ENCODE measurements around the gene NRTN.
A peak's percentile ranks its signal among the peaks of the same experiment; 100 is the strongest.

The NRTN gene

DNA sequence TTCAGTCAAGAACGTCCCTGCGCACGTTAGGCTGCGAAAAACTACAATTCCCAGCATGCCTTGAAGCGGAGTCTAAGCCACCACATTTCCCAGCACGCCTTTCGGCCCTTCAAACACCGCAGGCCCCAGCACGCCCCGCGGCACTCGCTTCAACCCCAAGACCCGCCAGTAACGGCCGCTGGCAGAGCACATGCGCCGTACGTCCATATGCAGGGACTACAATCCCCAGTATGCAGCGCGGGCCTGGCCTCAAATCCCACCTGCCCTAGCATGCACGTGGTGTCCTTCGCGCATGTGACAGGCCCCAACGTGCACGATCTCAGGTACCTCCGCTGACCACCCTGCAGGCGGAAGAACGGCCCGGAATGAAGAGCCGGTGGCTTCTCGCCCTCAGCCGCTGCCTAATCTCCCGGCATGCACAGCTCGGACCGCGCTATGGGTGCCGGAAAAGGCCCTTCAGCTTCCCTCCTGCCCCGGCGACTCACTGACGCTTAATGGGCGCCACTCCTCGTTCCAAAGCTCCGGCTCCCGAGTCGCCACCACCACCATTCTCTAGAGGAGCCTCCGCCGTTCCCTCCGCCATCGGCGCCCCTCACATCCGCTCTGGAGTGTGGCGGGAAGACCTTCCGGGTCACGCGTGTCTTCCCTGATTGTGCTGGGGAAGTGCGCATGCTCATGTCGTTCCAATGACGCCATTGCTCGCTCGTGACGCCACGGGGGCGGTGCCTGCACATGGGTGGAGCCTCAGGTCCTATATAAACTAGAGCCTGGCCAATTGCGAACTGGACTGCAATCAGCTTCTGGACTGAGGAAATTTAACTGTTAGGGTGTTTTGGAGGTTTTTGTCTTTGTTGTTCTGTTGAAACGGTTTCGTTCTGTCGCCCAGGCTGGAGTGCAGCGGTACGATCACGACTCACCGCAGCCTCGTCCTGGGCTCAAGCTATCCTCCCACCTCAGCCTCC lies 14.0 kb upstream of the NRTN start, which contains the start of gene DUS3L:
TSS of gene DUS3L (minus strand) at position 605 of the 962 bp plus-strand sequence. CDS start at position 583, 22 bp downstream.
- DNase-seq = peak; percentile 97 to 98 (median 97)

DNA sequence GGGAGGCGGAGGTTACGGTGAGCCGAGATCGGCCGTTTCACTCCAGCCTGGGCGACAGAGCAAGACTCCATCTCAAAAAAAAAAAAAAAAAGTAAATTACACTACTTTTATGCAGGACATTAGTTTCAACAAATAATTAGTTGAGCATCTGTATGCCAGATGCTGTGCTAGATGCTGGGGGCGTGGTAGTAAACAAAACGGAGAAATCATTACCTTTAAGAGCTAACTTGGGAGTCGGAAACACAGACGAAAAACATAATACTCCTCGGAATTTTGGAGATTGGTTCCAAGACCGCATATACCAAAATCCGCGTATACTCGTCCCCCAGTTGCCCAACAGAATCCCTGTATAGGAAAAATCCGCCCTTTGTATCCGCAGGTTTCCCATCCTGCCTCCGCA lies 12.6 kb upstream of the NRTN start:
- DNase-seq = no peak

DNA sequence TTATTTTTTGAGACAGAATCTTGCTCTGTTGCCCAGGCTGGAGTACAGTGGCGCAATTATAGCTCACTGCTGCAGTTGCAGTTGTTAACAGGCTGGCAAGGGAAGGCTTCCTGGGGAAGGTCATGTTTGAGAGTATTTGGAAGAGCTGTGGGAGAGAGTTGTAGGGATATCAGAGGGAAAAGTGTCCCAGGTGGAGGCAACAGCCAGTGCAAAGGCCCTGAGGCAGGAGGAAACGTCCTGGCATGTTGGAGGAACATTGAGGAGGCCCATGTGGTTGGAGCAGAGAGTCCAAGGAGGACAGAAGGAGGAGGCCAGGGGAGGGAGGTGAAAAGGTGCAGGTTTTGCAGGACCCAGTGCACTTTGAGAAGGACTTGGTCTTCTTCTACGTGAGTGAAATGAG lies 11.7 kb upstream of the NRTN start:
- no peak for DNase-seq

DNA sequence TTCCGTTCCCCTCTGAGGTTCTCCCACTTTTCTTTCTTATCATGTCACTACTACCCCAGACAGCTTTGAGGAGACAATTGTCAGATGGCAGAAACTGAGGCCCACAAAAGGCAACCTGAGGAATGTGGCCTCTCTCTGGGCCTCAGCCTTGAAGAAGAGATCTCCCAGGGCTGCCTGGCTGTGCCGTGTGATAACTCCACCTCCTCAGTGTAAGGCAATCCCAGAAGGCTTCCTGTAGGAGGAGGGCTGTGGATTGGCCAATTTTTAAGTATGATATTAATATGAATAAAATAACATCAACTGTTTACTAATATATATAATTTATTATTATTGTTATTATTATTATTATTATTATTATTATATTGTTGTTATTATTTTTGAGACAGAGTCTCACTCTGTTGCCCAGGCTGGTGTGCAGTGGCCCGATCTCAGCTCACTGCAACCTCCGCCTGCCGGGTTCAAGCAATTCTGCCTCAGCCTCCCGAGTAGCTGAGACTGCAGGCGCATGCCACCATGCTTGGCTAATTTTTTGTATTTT lies 9.4 kb upstream of the NRTN start:
- DNase-seq = no peak

DNA sequence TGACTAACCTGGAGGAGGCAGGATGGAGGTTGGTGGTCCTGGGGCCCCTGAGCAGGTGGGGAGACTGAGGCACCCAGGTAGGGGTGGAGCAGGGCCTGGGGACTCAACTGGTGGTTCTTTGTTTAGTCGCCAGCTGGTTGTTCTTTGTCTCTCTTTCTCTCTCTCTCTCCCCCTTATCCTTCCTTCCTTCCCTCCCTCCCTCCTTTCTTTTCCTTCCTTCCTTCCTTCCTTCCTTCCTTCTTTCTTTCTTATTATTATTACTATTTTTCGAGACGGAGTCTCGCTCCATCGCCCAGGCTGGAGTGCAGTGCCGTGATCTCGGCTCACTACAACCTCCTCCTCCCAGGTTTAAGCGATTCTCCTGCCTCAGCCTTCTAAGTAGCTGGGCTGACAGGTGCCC lies 6.6 kb upstream of the NRTN start:
- no peak for DNase-seq

DNA sequence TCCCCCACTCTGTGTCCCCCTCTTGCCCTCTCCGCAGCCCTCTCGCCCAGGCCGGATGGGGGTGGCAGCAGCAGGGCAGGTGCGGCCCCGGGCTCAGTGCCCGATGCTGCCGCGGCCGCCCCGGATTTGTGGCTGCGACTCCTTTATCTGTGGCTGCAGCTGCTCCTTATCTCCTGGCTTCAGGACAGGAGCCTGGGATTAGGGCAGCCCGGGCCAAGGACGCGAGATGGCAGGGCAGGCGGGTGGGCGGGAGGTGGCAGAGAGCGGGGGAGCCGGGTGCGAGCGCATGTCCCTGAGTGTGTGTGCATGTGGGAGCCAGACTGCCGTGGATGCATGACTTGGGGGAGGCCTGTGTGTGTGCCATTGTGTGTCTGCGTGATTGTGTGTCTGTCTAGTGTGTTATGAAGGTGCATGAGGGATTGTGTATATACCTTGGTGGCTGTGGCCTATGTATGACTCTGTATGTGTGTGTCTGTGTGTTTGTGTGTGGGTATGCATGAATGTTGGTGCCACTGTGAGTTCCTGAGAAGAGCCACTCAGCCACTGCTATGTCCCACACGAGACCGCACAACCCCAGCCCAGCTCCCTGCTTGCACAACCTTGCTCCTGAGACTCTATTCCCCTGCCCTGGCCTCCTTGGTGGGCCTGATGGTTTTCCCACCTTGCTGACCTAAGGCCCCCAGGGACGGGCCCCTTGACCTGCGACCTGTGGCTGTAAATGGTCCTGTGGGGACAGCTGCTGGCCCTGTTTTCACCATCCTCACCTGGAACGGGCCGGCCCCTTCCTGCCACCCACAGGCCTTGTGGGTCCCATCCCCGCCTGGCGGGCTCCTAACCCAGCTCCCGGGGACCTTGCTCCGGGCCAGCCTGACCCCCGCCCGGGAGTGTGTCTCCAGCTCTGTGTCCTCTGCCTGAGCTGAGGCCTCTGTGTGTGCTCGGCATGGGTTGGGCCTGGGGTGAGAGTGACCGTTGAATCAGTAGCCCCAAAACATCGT lies 5.3 kb upstream of the NRTN start:
- no peak for DNase-seq

DNA sequence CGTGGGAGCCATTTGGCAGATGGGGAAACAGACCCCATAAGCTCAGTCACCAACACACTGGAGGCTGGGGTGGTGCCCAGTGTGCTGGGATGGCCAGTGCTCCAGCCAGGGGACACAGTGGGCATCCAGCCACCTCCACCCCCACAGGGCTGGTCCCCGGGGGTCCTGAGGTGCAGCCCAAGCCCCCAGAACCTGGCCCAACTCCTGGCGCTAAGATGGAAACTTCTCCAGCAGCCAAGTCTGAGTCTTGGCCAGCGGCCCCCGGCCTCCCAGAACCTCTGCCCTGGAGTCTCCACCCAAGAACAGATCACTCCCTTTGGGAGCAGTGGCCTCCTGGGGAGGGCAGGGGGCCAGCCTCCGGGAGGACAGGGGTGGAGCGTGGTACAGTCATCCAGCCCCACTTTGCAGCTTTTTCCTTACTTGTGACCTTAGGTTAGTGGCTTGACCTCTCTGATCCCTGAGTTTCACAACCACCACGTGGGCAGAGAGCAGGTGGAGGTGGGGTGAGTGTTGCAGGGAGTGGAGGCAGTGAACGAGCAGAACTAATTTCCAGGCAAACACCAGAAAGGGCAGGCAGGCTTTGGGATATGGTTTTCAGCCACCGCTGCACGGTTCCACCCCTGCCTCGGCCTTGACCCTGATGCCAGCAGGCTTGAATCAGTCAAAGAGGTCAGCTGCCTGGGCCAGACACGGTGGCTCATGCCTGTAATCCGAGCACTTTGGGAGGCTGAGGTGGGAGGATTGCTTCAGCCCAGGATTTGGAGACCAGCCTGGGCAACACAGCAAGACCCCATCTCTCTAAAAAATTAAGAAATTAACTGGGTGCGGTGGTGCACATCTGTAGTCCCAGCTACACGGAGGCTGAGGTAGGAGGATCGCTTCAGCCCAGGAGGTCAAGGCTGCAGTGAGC lies 4.3 kb upstream of the NRTN start:
- DNase-seq = no peak

DNA sequence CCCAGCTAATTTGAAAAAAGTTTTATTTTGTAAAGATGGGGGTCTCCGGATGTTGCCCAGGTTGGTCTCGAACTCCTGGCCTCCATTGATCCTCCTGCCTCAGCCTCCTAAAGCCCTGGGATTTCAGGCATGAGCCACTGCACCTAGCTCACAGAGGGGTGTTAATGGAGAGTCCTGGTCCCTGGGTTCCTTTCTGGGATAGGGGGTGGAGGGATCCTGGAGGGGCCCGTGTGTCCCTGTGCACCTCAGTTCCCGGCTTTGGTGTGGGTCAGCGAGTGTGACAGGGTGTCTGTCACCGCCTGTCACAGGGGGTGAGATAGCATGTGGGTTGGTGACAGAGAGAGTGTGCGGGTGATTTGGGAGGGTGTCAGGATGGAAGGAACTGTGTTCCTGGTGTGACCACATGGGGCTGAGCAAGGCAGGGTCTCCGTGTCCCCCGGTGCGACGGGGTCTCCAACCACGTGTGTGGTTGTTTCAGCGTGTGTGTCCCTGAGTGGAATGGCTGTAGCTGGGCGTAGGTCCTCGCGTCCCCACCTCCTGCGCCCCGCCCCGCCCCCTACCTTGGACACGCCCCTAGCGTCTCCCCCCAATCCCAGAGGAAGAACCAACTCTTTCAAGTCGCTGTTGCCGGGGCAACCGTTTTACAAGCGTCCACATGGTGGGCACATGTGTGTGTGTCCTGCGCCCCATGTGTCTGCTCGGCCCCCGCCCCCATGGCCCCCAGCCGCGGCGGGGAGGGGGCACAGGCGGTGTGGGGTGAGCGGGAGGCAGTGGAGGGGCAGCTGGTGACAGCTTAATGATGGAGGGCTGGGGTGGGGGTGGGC lies 2.9 kb upstream of the NRTN start:
- DNase-seq = no peak

DNA sequence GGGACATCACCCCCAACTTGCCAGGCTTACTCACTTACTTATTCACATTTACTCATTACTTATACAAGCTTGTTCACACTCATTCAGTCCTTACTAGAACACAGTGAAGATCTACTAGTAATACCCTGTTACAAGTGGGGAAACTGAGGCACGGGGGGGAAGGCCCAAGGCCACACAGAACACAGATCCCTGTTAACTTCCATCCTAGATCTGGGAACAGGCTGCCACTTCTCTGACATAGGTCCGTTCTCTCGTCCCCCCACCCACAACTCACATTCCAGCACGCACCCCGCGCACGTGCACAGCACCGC lies 1.5 kb upstream of the NRTN start:
- DNase-seq = no peak

DNA sequence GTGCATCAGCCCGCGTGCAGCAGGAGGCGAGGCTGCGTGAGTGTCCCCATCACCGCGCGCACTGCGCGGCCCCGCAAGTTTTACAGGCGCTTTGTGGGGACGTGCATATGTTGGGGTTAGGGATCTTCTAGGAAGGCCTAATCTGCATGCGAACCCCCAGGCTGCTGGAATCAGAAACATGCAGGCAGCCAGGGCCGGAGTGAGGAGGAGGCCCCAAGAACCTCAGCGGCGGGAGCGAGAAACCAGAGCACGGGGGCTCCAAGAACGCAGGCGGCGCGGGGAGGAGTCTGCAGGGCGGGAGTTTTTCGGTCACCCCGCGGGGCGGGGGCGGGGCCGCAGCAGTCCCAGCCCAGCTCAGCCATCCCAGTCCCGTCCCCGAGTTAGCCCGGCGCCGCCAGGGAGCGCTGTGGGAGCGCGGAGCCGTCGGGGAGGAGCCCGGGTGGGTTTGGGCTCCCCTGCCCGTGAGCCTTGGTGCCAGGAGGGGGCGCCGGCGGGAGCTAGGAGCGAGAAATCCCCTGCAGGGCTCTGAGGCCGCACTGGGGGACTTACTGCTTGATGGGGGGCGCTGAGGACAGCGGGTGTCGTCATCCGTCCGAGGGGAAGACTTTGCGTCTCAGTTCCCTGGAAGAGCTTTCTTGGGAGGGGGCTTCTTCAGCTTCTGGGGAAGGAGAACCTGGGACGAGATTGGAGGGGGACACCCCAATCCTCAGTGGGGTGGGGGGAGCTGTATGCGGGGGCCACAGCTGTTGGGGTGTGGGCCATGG lies 933 bp upstream of the NRTN start:
- peak; percentile 93 to 98 (median 95) for DNase-seq

DNA sequence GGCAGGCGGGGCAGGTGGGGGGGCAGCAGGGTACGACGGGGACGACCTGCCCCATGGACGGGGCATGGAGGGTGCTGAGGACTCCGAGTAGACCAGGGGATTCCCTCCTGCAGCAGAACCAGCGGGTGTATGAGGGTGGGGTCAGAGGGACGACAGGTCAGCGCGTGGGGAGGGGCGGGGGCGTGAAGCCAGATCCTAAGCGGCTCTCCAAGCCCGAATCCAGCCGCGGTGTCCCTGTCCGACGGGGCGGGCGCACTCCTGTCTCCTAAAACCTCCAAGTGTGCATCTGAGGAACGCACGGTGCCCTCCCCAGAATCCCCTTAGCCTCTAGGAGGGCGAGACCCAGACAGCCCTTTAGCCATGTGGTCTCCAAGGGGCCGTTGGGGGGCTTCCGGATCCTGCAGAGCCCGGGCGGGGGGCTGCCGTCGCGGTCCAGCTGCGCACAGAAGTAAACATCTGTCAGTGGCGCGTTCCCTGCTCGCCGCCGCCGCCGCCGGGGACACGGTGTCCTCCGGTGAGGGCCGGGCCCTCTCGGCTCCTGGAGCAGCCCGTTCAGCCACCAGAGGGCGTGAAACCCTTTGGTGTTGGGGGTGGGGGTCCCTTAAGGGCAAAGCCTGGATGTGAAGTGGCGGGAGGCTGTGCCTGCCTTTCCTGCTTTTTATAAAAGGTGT lies 730 bp downstream of the NRTN start:
- DNase-seq = peak; percentile 47 to 82 (median 57)

DNA sequence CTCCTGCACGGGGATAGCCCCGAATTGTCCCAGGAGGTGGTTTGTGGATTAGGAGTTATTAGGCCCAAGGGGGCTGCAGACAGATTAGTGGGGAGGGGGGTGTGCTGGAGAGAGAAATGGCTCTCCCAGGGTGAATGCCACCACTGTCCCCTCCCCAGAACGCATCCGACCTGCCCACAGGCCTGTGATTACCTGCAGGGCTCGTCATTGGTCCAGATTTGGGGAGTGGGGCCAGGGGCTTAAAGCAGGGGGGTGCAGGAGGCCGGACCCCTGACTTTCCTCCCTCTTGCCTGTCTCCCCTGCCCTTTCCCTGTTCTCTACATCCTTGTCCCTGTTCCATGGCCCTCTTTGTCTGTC lies 1.2 kb downstream of the NRTN start:
- no peak for DNase-seq

DNA sequence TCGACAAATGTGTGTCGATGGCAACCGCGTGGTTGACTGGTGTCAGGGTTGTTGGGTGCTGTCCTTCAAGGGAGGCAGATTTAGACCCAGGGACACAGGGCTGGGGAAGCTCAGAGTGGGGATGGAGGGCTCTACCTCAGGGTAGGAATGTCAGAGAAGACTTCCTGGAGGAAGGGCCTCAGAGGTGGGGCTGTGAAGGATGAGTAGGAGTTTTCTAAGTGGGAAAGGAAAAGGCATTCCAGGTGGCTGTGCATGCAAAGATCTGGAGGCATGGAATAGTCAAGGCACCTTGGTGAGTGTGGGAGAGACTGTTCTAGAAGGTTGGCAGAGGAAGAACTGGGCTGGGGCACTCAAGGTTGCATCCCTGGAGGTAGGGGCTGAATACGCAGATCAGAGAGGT lies 2.0 kb downstream of the NRTN start:
- no peak for DNase-seq

DNA sequence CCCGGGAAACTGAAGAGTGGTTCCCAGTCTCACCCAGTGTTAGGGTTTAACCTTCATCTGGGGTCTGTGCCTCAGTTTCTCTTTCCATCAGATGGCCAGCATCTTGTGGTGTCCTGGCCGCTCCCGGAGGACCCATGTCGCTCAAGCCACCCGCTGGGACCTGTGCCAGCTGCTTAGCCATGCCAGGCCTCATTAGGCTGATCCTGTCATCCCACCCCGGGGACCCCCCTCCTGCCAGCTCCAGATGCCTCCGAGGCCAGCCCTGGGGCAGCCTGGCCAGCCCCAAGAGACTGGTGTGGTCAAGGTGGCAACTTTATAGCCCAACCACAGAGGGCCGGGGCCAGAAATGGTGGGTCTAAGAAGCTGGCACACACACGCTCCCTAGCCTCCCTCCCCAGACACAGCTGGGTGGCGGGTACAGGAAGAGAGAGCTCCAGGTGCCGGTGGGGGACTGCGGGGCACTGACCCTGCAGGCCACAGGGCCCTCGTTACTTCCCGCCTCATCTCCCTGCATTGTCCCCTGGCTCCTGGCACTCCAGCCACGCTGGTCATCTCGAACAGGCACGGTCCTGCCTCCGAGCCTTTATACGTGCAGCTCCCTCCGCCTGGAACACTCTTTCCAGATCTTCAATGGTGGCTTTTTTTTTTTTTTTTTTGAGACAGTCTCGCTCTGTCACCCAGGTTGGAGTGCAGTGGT lies 3.4 kb downstream of the NRTN start:
- DNase-seq = no peak

DNA sequence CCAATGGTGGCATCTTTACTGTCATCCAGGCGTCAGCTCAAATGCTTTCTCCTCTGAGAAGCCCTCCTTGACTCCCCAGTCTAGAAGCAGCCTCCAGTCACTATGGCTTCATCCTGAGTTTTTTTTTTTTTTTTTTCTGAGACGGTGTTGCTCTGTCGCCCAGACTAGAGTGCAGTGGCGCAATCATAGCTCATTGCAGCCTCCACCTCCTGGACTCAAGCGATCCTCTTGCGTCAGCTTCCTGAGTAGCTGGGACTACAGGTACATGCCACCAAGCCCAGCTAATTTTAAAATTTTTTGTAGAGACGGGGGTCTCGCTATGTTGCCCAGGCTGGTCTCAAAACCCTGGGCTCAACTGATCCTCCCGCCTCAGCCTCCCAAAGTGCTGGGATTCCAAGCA lies 4.2 kb downstream of the NRTN start:
- DNase-seq = no peak

DNA sequence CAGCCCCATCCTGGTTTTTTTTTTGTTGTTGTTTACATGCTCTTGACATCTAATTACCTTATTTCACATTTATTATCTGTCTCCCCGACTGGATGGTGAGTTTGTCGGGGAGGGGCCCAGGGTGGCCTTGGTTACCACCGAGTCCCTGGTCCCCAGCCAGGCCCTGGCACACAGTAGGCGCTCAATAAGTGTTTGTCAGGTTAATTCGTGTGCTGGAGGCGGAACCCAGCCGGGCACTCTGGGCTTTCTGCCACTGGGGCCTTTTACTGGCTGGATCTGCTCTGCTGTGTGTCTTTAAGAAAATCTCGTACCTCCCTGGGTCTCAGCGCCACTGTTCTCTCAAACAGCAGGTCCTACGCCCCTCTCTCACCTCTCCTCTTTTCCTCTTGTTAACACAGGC lies 4.6 kb downstream of the NRTN start:
- DNase-seq = no peak

DNA sequence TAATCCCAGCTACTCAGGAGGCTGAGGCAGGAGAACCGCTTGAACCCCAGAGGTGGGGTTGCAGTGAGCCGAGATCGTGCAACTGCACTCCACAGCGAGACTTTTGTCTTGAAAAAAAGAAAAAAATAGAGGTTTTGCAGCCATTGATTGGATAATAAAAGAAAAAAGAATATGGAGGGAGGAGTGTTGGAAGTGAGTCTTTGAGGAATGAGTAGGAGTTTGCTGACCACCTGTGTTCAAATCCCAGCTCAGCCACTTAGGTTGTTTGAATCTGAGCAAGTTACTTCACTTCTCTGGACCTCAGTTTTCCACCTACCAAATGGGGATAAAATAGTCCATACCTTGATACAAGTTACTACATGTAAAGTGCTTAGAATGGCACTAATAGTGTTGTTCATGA lies 6.2 kb downstream of the NRTN start:
- no peak for DNase-seq

DNA sequence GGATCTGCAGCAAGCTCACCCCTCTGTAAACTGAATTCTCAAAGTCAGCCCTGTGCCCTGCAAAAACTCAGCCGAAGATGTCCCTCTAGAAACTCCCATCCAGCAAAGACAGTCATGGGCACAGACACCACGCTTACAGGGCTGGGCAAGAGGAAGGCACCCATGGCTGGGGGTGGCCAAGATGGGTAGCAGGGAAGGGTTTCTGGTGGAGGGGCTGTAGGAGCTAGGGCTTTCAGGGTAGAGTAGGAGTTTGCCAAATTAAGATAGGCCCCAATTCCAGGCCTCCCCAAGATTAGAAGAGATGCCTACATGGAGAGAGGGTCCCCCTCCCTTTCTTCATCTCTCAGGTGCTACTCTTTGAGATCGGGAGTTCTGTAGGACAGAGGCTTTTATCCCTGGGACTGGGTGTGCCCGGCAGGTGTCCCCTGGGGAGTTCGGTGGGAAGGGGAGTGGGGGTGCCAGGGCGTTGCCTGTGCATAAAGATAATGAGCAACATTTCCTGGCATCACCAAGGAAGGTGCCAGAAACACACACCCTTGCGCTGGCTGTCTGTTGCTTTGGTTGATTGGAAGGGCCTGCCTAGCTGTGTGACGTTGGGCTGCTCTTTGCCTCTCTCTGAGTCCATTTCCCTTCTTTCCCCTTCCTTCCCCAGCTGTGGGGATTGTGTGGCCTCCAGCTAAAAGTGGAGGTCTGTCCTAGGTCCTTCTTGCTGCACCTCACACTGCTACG lies 9.4 kb downstream of the NRTN start:
- no peak for DNase-seq

DNA sequence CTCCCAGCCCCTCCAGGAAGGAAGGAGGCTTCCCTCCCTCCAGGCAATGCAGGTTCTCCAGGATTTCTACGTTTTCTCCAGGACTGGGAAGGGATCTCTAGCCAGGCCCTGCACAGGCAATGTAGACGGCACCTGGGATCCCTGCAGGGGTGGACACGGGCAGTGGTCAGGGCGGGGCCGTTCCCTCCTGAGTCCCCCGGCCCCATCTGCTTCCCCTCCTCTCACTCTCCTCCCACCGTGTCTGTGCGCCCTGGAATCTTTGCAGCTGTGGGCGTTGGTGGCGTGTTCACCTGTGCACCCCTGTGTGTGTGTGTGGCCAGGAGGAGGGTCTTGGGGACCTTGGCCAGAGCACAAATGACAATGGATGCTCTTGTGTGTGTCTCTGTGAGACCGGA lies 10.0 kb downstream of the NRTN start:
- DNase-seq = no peak
